BE2C (cell line): ENCODE results near the gene GDF11.

Experiments used
- DNase-seq: peaks from one replicate; pipeline ENCODE4 v3.0.0-alpha.2; 2020
- H3K27me3 ChIP-seq: fragments of 250-450 bp; sonication (Bioruptor Pico); 2 replicates; pipeline ENCODE4 v1.5.1; 2020; ENCODE audit warnings: mild to moderate bottlenecking
- H3K36me3 ChIP-seq: fragments of 250-450 bp; sonication (Bioruptor Pico); 2 replicates; pipeline ENCODE4 v1.5.1; 2020; ENCODE audit warnings: mild to moderate bottlenecking
- H3K4me1 ChIP-seq: fragments of 250-450 bp; sonication (Bioruptor Pico); 2 replicates; pipeline ENCODE4 v1.5.1; 2020
- H3K4me3 ChIP-seq: 2 replicates; pipeline ENCODE4 v1.5.1; 2011; ENCODE audit warnings: low read depth, low read length
- H3K9me3 ChIP-seq: fragments of 250-450 bp; sonication (Bioruptor Pico); 2 replicates; pipeline ENCODE4 v1.5.1; 2020
- CTCF ChIP-seq: IDR thresholded peaks from 2 replicates; pipeline ENCODE4 v1.5.1; 2012; ENCODE audit warnings: mild to moderate bottlenecking, low read depth, low read length

Gene GDF11

GRCh38 chr12:55711786-55712553 lies 31.0 kb upstream of the GDF11 start:
- H3K4me3 ChIP-seq: no peak overlapping the region
- no peak for DNase-seq
- no peaks in the 10 kb centered on the region for H3K36me3 ChIP-seq
- no peaks in the 10 kb centered on the region for H3K9me3 ChIP-seq
- 0 out of 2 replicates have a peak, but pooled peaks cover 2% of the 10 kb centered on the region for H3K4me1 ChIP-seq
- TF ChIP-seq CTCF: no peak
- H3K27me3 ChIP-seq: peaks cover 49% of the 10 kb centered on the region

GRCh38 chr12:55712700-55713415 lies 30.1 kb upstream of the GDF11 start:
- Histone ChIP-seq H3K27me3 (peaks cover 43% of the 10 kb centered on the region), H3K4me3 (no peak overlapping the region), H3K36me3 (no peaks in the 10 kb centered on the region), H3K4me1 (0 out of 2 replicates have a peak, but pooled peaks cover 3% of the 10 kb centered on the region), H3K9me3 (no peaks in the 10 kb centered on the region)
- DNase-seq: no peak
- no peak for TF ChIP-seq CTCF

- H3K4me1 ChIP-seq: 0 out of 2 replicates have a peak, but pooled peaks cover 3% of the 10 kb centered on the region
- no peak for TF ChIP-seq CTCF
- DNase-seq: no peak
- H3K27me3 ChIP-seq: peaks cover 39% of the 10 kb centered on the region
- no peaks in the 10 kb centered on the region for H3K36me3 ChIP-seq
- H3K9me3 ChIP-seq: no peaks in the 10 kb centered on the region
- no peak overlapping the region for H3K4me3 ChIP-seq
Observed at GRCh38 chr12:55713721-55714120, 29.2 kb upstream of the GDF11 start.

GRCh38 chr12:55715169-55715764 lies 27.7 kb upstream of the GDF11 start:
- H3K4me3 ChIP-seq: peak overlapping the region; percentile 96
- no peak for TF ChIP-seq CTCF
- DNase-seq: no peak
- peaks cover 3% of the 10 kb centered on the region; the same call in 1 of the 2 replicates for H3K4me1 ChIP-seq
- no peaks in the 10 kb centered on the region for H3K9me3 ChIP-seq
- peaks cover 24% of the 10 kb centered on the region for H3K27me3 ChIP-seq
- no peaks in the 10 kb centered on the region for H3K36me3 ChIP-seq

- DNase-seq: peak; percentile 94
- no peaks in the 10 kb centered on the region for H3K36me3 ChIP-seq
- no peaks in the 10 kb centered on the region for H3K9me3 ChIP-seq
- no peak for TF ChIP-seq CTCF
- H3K27me3 ChIP-seq: peaks cover 16% of the 10 kb centered on the region
- H3K4me1 ChIP-seq: peaks cover 3% of the 10 kb centered on the region; the same call in 1 of the 2 replicates
- H3K4me3 ChIP-seq: peak within 1 kb of the TSS; percentile 96
Observed at GRCh38 chr12:55715833-55716581, 26.9 kb upstream of the GDF11 start, which contains the start of gene BLOC1S1. TSS of gene BLOC1S1 (plus strand) at chr12:55716046. CDS start at chr12:55716052, 6 bp downstream.
